Measurements from ENCODE around the gene BRD8. TPM values are rescaled to one million over a fixed set of nuclear protein-coding genes. Genes with fewer than 3 reads are reported as not detected.

BRD8 gene
- total and polyA plus RNA-seq, 9 of the 15 experiments (the other 6 are each of a cell fraction or from before 2014, with no cell fraction given): 54.6 to 163 (median 87.0) TPM

- no peak for TF ChIP-seq ATF3 (IDR thresholded peaks at IDR 0.05)
- no peak for TF ChIP-seq ATF3 (CRISPR knock-in tag; conservative IDR thresholded peaks at IDR 0.05)
- TF ChIP-seq, protein P1, sequence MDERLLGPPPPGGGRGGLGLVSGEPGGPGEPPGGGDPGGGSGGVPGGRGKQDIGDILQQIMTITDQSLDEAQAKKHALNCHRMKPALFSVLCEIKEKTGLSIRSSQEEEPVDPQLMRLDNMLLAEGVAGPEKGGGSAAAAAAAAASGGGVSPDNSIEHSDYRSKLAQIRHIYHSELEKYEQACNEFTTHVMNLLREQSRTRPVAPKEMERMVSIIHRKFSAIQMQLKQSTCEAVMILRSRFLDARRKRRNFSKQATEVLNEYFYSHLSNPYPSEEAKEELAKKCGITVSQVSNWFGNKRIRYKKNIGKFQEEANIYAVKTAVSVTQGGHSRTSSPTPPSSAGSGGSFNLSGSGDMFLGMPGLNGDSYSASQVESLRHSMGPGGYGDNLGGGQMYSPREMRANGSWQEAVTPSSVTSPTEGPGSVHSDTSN (CRISPR knock-in tag; IDR thresholded peaks at IDR 0.05; ENCODE audit: low read depth): no peak
- TF ChIP-seq, protein P1 (tag; conservative IDR thresholded peaks at IDR 0.05; ENCODE audit: low read depth): no peak
- no peak for TF ChIP-seq SREBF1 (IDR thresholded peaks at IDR 0.05; ENCODE audit: borderline replicate concordance, low read depth, low read length)
- no peak for TF ChIP-seq ZNF436 (CRISPR knock-in tag; IDR thresholded peaks at IDR 0.05)
- TF ChIP-seq HNRNPH1 (optimal IDR thresholded peaks at IDR 0.05; ENCODE audit: low read depth, low read length): no peak
- TF ChIP-seq ZNF175 (CRISPR knock-in tag; IDR thresholded peaks at IDR 0.05; ENCODE audit: low read depth): no peak
- TF ChIP-seq ZNF699 (CRISPR knock-in tag; IDR thresholded peaks at IDR 0.05; ENCODE audit: insufficient replicate concordance): no peak
- TF ChIP-seq KAT7 (CRISPR knock-in tag; IDR thresholded peaks at IDR 0.05; ENCODE audit: borderline replicate concordance): no peak
- TF ChIP-seq ETS2 (tag; IDR thresholded peaks at IDR 0.05; ENCODE audit: borderline replicate concordance, poor library complexity, severe bottlenecking): no peak
- TF ChIP-seq BCOR (IDR thresholded peaks at IDR 0.05): peak; percentile 45; the same call in 1 of the 2 replicates
- TF ChIP-seq ZNF146 (CRISPR knock-in tag; IDR thresholded peaks at IDR 0.05; ENCODE audit: unreplicated experiment): no peak
- 0 out of 2 replicates have a peak, but pooled peaks have one; percentile 23 for TF ChIP-seq SMARCA5 (IDR thresholded peaks at IDR 0.05)
- TF ChIP-seq MEF2D (tag; conservative IDR thresholded peaks at IDR 0.05; ENCODE audit: low read depth): no peak
- TF ChIP-seq RFX5 (IDR thresholded peaks at IDR 0.05; ENCODE audit: low read depth, low read length): no peak
Observed at GRCh38 chr5:138180841-138181240, 2.4 kb upstream of the BRD8 start (continued).

Data from K562 (cell line).